GM12892 (cell line): ENCODE measurements around the gene PERM1.

Source experiments
- POLR2A ChIP-seq: IDR thresholded peaks from 2 replicates; pipeline ENCODE4 v1.6.1; 2011; ENCODE audit warnings: low read depth, low read length, control low read depth
- POLR2AphosphoS5 ChIP-seq: IDR thresholded peaks from 2 replicates; pipeline ENCODE4 v1.6.1; 2011; ENCODE audit warnings: low read depth, low read length, control low read depth
- TAF1 ChIP-seq: IDR thresholded peaks from 2 replicates; pipeline ENCODE4 v1.6.1; 2011; ENCODE audit warnings: low read depth, mild to moderate bottlenecking, control low read depth, low read length, borderline replicate concordance

- TF ChIP-seq POLR2A (no peak), TAF1 (no peak), POLR2AphosphoS5 (no peak)
Measured at GRCh38 chr1:934991-935750, 46.7 kb downstream of the PERM1 start.
